Astrocyte of the cerebellum (primary cell): ENCODE data around the gene DLG2.
A peak's percentile ranks its signal among the peaks of the same experiment; 100 is the strongest.
"Not testable (repeated sequence)": the region's sequence is repeated elsewhere in the genome, so short reads cannot be mapped to it uniquely, and the experiment has no call there.

Experiments used
- DNase-seq: peaks from one replicate; pipeline ENCODE4 v3.0.0-alpha.2; 2011; ENCODE audit warnings: low read depth
- H3K4me3 ChIP-seq: 2 replicates; pipeline ENCODE4 v1.5.1; 2011; ENCODE audit warnings: mild to moderate bottlenecking, low read depth, low read length, moderate library complexity
- CTCF ChIP-seq: IDR thresholded peaks from 2 replicates; pipeline ENCODE4 v1.5.1; 2012; ENCODE audit warnings: low read length, low read depth, moderate library complexity, mild to moderate bottlenecking; ENCODE audit errors: missing control alignments
- in situ Hi-C: cut with HindIII; loops from 2 replicates; pipeline ENCODE4 v1.10.0; 2017; ENCODE audit warnings: low sequenced_read_pairs

Gene DLG2

GRCh38 chr11:85656777-85657176 is 29.6 kb upstream of the DLG2 start:
- in situ Hi-C loops = no loop called here
- DNase-seq = no peak
- TF ChIP-seq CTCF = no peak
- H3K4me3 ChIP-seq = no peak overlapping the region

GRCh38 chr11:85654343-85654742 is 27.2 kb upstream of the DLG2 start:
- H3K4me3 ChIP-seq, in situ Hi-C loops, DNase-seq: not testable (repeated sequence)

- no peak for DNase-seq
- no peak for TF ChIP-seq CTCF
- in situ Hi-C loops = no loop called here
- no peak overlapping the region for H3K4me3 ChIP-seq
Measured at GRCh38 chr11:85652786-85653447, 25.8 kb upstream of the DLG2 start.

- no peak for DNase-seq
- H3K4me3 ChIP-seq = no peak overlapping the region
- TF ChIP-seq CTCF = no peak
- in situ Hi-C loops = no loop called here
Measured at GRCh38 chr11:85651118-85651517, 24.0 kb upstream of the DLG2 start.

GRCh38 chr11:85647604-85648299 is 20.6 kb upstream of the DLG2 start, which contains the start of gene TMEM126A:
Gene TMEM126A (plus strand): TSS chr11:85647967. CDS start chr11:85650256, 2,289 bp downstream.
- H3K4me3 ChIP-seq = peak within 1 kb of the TSS; percentile 80
- TF ChIP-seq CTCF = no peak
- in situ Hi-C loops = no loop called here
- peak; percentile 53 for DNase-seq

- TF ChIP-seq CTCF = no peak
- in situ Hi-C loops = no loop called here
- peak overlapping the region; percentile 80 for H3K4me3 ChIP-seq
- no peak for DNase-seq
Measured at GRCh38 chr11:85647078-85647477, 19.9 kb upstream of the DLG2 start.

- no peak for TF ChIP-seq CTCF
- in situ Hi-C loops = no loop called here
- DNase-seq = no peak
- no peak overlapping the region for H3K4me3 ChIP-seq
Measured at GRCh38 chr11:85643191-85643614, 16.1 kb upstream of the DLG2 start.
